ENCODE results near the gene ZBP1.

ZBP1 gene

GRCh38 chr20:57620274-57620990, at the start of gene ZBP1:
TSS of gene ZBP1 (minus strand) at chr20:57620426. CDS start at chr20:57620295, 131 bp downstream.
- DNase-seq (ENCODE audit: low read depth in 2 of 2) = no peak

GRCh38 chr20:57669632-57670031, 49.4 kb upstream of the ZBP1 start:
- no peak for DNase-seq (ENCODE audit: low read depth in 2 of 2)

GRCh38 chr20:57667924-57668782, 47.9 kb upstream of the ZBP1 start:
- no peak for DNase-seq (ENCODE audit: low read depth in 2 of 2)

- no peak for DNase-seq (ENCODE audit: low read depth in 2 of 2)
These were observed 47.2 kb upstream of the ZBP1 start for GRCh38 chr20:57667388-57667787.

GRCh38 chr20:57666834-57667157, 46.6 kb upstream of the ZBP1 start:
- no peak for DNase-seq (ENCODE audit: low read depth in 2 of 2)

GRCh38 chr20:57666106-57666833, 46.0 kb upstream of the ZBP1 start:
- no peak for DNase-seq (ENCODE audit: low read depth in 2 of 2)

DNA sequence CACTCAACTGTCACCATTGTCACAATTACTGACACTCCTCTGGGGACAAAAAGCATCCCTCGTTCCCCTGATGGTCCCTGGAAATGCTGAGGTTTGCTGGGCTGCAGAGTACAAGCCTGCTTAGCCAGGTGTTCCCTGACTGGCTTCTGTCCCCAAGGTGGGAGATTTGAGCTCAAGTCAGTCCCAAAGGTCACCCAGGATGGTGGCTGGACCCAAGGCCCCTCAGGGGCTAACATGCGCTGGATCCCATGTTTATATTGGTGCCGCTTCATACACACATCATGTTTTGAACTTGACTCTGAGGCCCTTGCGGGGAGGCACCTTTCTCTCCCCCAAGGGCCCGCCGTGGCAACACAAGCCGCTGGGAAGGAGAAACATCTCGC, 45.4 kb upstream of the ZBP1 start:
- no peak for DNase-seq (ENCODE audit: low read depth in 2 of 2)

GRCh38 chr20:57664924-57665588, 44.8 kb upstream of the ZBP1 start:
- DNase-seq (ENCODE audit: low read depth in 2 of 2) = no peak

DNA sequence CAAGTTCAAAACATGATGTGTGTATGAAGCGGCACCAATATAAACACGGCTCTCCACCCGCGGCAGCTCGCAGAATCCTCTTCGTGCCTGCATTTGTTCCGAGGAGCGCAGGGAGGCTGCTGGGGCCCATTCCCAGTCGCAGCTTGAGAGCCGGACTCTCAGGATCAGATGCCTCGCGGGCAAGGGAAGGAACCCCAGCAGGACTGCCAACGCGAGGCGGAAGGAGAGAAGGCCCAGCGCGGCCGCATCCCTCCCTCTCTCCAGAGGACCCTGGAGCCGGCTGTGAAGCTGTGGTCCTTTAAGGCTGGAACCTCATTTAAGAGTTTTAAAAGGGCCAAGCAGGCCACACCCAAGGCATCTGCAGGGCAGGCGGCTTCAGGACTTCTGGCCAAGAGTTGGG, 44.2 kb upstream of the ZBP1 start:
- no peak for DNase-seq (ENCODE audit: low read depth in 2 of 2)

DNA sequence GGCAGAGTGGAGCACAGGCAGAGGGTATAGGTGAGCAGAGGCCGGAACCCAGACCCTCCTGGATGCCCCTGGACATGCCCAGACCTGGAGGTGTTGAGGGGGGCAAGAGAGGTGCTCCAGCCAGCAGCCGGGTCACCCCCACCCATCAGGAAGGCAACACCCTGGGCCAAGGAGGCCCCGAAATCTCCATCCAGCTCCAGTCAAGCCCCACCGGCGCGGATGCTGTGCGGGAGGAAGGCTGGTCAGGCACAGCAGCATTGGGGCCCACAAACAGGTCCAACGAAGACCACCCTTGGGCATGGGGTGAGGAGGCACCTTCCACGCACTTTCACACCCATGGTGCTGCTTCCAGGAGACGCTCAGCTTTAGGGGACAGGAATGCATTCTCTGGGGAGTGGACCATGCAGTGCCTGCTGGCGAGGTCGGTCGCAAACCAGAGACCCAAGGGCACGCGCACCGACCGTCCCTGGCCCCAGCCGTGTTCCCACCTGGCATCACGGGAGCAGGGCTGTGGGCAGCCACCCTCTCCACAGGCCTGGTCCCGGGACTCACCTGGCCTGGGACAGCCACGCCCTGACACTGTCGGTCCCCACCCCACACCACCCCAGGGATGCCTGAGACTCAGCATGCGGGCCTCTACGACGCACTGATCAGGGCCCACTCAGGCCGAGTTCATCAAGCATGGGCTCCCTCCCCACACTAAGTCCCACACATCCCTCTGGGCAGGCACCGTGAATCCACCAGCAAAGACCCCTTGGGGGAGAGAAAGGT, 43.6 kb upstream of the ZBP1 start:
- DNase-seq (ENCODE audit: low read depth in 2 of 2) = no peak

- DNase-seq (ENCODE audit: low read depth in 2 of 2) = no peak
These were observed 43.0 kb upstream of the ZBP1 start for GRCh38 chr20:57663241-57663640.

DNA sequence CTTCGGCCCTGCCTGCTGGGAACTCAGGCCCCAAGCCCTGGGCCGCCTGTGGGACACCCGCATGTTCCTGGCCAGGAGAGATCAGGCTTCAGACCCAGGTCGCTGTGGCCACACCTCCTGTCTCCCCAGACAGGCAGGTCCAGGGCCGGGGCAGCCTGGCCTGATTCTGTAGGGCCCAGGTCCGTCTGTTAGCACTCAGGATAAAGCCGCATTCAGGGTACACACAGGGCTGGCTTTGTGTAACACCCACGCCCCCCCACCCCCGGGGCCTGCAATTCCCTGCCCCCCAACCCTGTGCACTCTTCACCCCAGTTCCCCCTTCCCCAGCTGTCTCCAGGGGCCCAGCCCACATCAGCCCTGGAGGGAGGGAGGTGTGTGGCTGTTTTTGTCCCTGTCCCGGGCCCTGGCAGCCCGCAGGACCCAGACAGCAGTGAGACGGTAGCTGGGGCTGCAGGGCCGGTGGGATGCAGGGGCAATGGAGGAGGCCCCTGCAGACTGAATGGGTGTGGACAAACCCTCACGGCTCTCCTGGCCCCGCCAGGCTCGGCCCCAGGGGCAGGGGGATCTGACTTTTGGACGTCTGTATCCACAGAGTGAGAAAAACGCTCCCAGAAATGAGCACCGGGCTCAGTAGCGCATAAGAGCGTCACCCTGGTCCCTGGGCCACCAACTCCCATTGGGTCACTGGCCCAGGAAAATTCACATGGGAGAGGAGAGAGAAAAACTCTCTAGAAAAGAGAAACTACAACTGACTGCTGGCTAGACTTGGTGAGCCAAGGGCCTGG, 42.4 kb upstream of the ZBP1 start:
- DNase-seq (ENCODE audit: low read depth in 2 of 2) = no peak

- no peak for DNase-seq (ENCODE audit: low read depth in 2 of 2)
These were observed 41.7 kb upstream of the ZBP1 start for GRCh38 chr20:57661746-57662455.

GRCh38 chr20:57660922-57661745, 40.9 kb upstream of the ZBP1 start:
- no peak for DNase-seq (ENCODE audit: low read depth in 2 of 2)

DNA sequence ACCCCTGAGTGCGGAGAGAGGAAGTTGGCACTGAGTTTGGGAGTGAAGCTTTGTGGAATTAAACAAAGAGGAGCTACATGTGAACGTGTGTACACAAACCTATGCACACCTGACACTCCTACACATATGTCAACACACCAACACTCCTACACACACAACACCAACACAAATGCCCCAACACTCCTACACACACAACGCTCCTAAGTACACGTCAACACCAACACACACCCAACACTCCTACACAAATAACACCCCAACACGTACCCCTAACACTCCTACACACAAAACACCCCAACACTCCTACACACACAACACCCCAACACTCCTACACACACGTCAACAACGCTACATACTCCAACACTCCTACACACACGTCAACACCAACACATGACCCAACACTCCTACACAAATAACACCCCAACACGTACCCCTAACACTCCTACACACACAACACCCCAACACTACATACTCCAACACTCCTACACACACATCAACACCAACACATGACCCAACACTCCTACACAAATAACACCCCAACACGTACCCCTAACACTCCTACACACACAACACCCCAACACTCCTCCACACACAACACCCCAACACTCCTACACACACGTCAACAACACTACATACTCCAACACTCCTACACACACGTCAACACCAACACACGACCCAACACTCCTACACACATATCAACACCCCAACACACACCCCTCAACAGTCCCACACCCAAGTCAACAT, 40.1 kb upstream of the ZBP1 start:
- DNase-seq (ENCODE audit: low read depth in 2 of 2) = no peak

DNA sequence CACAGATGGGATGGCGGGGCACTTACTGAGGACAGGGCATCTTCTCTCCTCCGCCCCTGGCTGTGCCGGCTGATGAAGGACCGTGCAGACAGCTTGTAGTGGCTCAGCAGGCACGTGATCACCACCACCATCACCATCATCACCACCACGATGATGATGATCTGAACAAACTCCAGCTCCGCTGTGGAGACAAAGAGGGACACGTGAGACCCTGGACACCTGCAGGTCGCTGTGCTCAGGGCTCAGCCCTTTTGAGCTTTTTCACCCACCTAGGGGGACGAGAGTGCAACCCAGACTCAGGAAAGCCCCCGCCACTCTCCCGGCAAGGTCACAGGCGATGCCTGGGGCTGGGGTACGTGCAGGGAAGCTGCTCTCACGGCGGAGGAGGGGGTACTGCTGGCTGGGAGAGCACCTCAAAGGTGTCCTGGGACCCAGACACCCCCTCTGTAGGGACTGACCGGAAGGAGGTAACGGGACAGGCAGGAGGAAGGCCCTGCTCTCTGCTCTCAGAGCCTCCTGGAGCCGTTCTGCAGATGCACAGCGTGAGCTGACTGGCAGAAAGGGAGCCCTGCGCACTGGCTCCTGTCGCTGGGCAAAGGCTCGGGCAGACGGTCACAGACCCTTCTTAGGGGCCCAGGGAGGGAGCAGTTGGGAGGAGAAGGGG, 39.4 kb upstream of the ZBP1 start:
- DNase-seq (ENCODE audit: low read depth in 2 of 2) = no peak

DNA sequence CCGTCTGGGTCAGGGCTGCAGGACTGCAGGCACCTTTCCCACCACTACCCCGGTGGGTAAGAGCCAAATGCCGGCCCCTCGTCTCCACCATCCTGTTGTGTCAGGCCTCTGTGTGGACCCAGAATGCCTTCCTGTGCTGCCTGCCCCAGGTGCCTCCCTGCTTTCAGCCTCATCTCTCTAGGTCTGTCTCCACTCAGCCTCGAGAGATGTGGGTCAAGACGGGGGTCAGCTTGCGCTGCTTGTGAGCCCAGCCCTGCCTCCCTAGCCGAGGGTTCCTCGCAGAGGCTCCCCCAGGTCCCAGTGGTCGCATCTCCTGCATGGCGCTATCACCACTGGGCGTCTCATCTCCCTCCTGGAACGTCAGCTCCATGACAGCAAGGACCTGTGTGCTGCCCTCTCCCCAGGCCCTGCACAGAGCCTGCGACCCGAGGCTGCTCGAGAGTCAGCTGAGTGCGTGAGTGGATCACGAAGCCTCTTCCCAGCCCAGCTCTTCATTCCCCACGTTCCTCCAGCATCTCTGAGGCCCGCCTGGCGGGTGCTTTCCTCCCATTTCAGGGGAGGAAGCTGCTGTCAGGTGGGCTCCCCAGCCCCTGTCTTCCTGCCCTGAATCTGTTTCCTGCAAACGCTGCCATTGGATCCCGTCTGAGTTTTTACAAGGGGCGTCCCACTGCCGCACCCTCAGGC, 38.7 kb upstream of the ZBP1 start:
- DNase-seq (ENCODE audit: low read depth in 2 of 2) = no peak
